Stimulated activated CD8-positive, alpha-beta memory T cell treated with anti-CD3 and anti-CD28 coated beads, Interleukin-2, amount 100 ng/mL, for 1 hour (primary cell): ENCODE results near the gene NAPSA.

Experiments
- DNase-seq, 2 donors: peaks; one replicate each; pipeline ENCODE4 v3.0.0-alpha.2; 2020; ENCODE audit warnings: low read depth in 2 of 2

The NAPSA gene

GRCh38 chr19:50384685-50385535, 19.5 kb upstream of the NAPSA start:
- DNase-seq, result no peak

GRCh38 chr19:50383852-50384684, 18.6 kb upstream of the NAPSA start, which contains the start of gene POLD1:
TSS of gene POLD1 (plus strand) at chr19:50384347. CDS start at chr19:50398852, 14,505 bp downstream.
- DNase-seq, result peak; percentile 98 to 99

GRCh38 chr19:50383001-50383851, 17.8 kb upstream of the NAPSA start:
- DNase-seq, result no peak

GRCh38 chr19:50381881-50382729, 16.7 kb upstream of the NAPSA start:
- DNase-seq, result no peak

- no peak for DNase-seq
Measured at GRCh38 chr19:50380751-50381151, 15.3 kb upstream of the NAPSA start.

GRCh38 chr19:50380137-50380536, 14.7 kb upstream of the NAPSA start:
- no peak for DNase-seq

GRCh38 chr19:50379602-50380001, 14.2 kb upstream of the NAPSA start:
- no peak for DNase-seq

GRCh38 chr19:50378863-50379236, 13.4 kb upstream of the NAPSA start:
- no peak for DNase-seq

- DNase-seq, result no peak
Measured at GRCh38 chr19:50378169-50378862, 12.9 kb upstream of the NAPSA start.

GRCh38 chr19:50377517-50377916, 12.1 kb upstream of the NAPSA start:
- DNase-seq, result no peak

- peak in 1 of 2 donors; percentile 26 for DNase-seq
Measured at GRCh38 chr19:50377051-50377461, 11.6 kb upstream of the NAPSA start.

GRCh38 chr19:50376166-50377050, 11.0 kb upstream of the NAPSA start, which contains the start of gene NR1H2:
TSS of gene NR1H2 (plus strand) at chr19:50376457. CDS start at chr19:50377606, 1,149 bp downstream.
- peak; percentile 88 to 90 for DNase-seq

GRCh38 chr19:50371914-50372475, 6.6 kb upstream of the NAPSA start:
- no peak for DNase-seq

GRCh38 chr19:50368649-50369570, 3.5 kb upstream of the NAPSA start:
- DNase-seq, result peak; percentile 50 to 59

- no peak for DNase-seq
Measured at GRCh38 chr19:50362656-50363424, 2.6 kb downstream of the NAPSA start.

GRCh38 chr19:50362030-50362412, 3.4 kb downstream of the NAPSA start:
- DNase-seq, result no peak
